GM12872 (cell line): Measurements from ENCODE around the gene C7orf57.

Source experiments
- CTCF ChIP-seq: IDR thresholded peaks from 3 replicates; pipeline ENCODE4 v1.5.1; 2011; ENCODE audit warnings: low read depth, mild to moderate bottlenecking, low read length, moderate library complexity; ENCODE audit not compliant: insufficient read depth

Gene C7orf57

DNA sequence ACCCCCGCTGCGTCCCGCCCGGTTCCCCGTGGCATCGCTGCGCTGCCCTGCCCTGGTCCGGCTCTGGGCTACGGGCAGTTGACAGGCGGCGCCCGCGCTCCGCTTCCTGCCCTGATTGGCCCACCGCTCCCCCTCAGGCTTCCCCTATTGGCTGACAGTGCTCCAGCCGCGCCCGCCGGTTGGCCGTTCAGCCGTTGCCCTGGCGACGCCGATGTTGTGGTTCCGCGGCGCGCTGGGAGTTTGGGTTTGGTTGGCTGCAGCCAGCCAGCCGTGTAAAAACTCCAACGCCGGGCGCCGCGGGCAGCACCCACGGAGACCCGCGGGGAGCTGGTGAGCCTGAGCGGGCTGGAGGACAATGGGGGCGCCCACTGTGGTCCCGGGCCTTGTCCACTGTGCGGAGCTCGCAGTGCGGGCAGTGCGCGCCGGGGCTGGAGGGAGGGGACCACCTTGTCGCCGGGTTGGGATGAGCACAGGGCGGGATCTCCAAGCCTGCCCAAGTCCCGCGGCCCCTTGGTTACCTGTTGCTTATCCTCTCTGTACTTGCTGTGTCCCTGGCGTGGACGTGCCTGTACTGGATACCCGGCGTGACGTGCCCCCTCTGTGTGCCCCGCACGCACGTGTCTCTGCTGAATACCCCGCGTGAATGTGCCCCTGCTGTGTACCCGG lies at the start of gene C7orf57:
Gene C7orf57 (plus strand): TSS at position 243 of the 666 bp plus-strand sequence. CDS start 766 bp downstream, outside the sequence.
- TF ChIP-seq CTCF: 0 out of 3 replicates have a peak, but pooled peaks have one; percentile 15

- TF ChIP-seq CTCF: peak; percentile 54
Observed at GRCh38 chr7:47988496-47989386, 46.6 kb upstream of the C7orf57 start.

DNA sequence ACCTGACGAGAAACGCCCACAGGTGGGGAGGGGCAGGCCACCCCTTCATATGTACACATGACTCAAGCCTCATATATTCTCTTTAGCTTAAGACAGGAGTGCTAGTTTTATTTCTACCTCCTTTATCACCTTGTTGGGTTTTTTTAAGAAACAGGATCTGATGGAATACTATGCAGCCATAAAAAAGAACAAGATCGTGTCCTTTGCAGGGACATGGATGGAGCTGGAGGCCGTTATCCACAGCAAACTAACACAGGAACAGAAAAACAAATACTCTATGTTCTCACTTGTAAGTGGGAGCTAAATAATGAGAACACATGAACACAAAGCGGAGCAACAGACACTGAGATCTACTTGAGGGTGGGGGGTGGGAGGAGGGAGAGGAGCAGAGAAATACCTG lies 44.8 kb upstream of the C7orf57 start:
- TF ChIP-seq CTCF: no peak

- no peak for TF ChIP-seq CTCF
Observed at GRCh38 chr7:47991270-47991669, 44.1 kb upstream of the C7orf57 start.

DNA sequence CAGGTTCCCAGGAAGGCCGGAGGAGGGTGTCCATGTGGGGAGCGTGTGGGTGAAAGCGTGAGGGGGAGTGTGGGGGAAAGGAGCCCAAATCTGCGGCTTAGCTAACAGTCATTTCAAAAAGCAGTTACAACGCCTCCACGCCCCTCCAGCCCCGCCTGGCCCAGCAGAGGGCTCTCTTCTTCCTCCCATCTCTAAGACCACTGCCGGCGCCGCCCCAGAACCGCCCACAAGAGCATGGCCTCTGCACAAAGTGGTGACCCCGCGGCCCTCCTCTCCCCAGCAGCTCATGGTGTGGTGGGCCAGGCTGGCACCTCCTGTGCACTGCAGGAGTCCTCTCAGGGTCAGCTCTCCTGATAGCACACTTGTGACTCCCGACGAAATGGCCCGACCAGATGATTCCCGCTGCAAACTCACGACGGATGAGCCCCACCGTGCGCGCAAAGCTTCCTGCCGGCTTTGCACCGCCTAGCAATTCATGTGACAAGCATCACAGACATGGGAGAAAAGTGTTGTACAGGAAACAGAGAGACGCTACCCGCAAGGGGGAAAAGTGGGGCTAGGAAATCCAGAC lies 43.5 kb upstream of the C7orf57 start:
- peak; percentile 77 for TF ChIP-seq CTCF

GRCh38 chr7:47992446-47992845 lies 42.9 kb upstream of the C7orf57 start:
- no peak for TF ChIP-seq CTCF

GRCh38 chr7:47999413-47999812 lies 35.9 kb upstream of the C7orf57 start:
- no peak for TF ChIP-seq CTCF
